Lower lobe of right lung (tissue), 2 donors: Measurements from ENCODE around the gene FYB2. TPM values are rescaled to one million over a fixed set of nuclear protein-coding genes. Genes with fewer than 3 reads are reported as not detected.

Experiments used
- ATAC-seq, 2 donors: fragments of 200-7000 bp; cut with Tn5 transposase; one replicate each; pipeline ENCODE4 v1.9.1; 2020 to 2022; ENCODE audit warnings: mild to moderate bottlenecking in 2 of 2, moderate library complexity in 2 of 2
- DNase-seq: peaks from one replicate; pipeline ENCODE4 v3.0.0-alpha.2; 2020
- H3K27ac ChIP-seq: fragments of 200-600 bp; one replicate; pipeline ENCODE4 v1.8.0; 2022
- H3K27me3 ChIP-seq: fragments of 200-600 bp; one replicate; pipeline ENCODE4 v1.8.0; 2022; ENCODE audit warnings: low read depth
- H3K36me3 ChIP-seq: fragments of 200-600 bp; one replicate; pipeline ENCODE4 v1.8.0; 2022; ENCODE audit warnings: mild to moderate bottlenecking
- H3K4me1 ChIP-seq: fragments of 200-600 bp; one replicate; pipeline ENCODE4 v1.8.0; 2022
- H3K4me3 ChIP-seq: fragments of 200-600 bp; one replicate; pipeline ENCODE4 v1.8.0; 2022; ENCODE audit warnings: mild to moderate bottlenecking
- H3K9me3 ChIP-seq: fragments of 200-600 bp; one replicate; pipeline ENCODE4 v1.8.0; 2022
- intact Hi-C: fragments of 100-400 bp; cut with DNase I; formaldehyde crosslinking; loops from one replicate; pipeline ENCODE4 v1.11.0; 2022
- total RNA-seq: library from RNA; stranded (reverse); fragmentation: NEBNext Ultra II Directional; extraction: Animal tissue kit (Norgen Biotek cat#: 25700); gene quantifications from one replicate; pipeline ENCODE4 v1.2.1, GENCODE V29; 2021
- TF ChIP-seq, protein P1 (sequence below): fragments of 200-600 bp; IDR thresholded peaks from one replicate; pipeline ENCODE4 v1.8.0; 2022; ENCODE audit warnings: antibody characterized with exemption, mild to moderate bottlenecking
- donor health status: DM: no; HTN: yes; CAD: no; lungs with severe emphysema.

The FYB2 gene
- total RNA-seq, 1 donor from 2014 or later = 3.8 TPM

DNA sequence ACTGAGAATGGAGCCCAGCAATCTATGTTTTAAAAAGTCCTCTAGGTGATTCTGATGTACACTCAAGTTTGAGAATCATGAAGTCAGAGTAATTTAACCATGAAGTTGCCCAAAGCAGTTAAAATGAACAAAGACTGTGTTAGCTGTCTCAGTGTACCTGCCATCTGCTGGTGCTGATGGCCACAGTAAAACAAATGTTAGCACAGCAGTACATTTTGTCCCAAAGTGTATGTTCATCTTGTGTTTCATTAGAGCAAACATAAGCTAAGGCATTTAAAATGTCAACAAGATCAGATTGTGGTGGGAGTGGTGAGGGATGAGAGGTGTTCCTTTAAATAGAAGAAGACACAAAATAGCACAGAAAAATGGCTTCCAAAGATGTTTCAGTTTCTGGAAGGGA, 31.1 kb downstream of the FYB2 start:
- ATAC-seq (peak in 1 of 2 donors; percentile 39), DNase-seq (no peak)
- Histone ChIP-seq H3K4me3 (no peak overlapping the region), H3K27ac (no peak overlapping the region), H3K27me3 (no peaks in the 10 kb centered on the region), H3K9me3 (no peaks in the 10 kb centered on the region), H3K36me3 (no peaks in the 10 kb centered on the region), H3K4me1 (no peaks in the 10 kb centered on the region)
- intact Hi-C loops = no loop called here
- TF ChIP-seq, protein P1, sequence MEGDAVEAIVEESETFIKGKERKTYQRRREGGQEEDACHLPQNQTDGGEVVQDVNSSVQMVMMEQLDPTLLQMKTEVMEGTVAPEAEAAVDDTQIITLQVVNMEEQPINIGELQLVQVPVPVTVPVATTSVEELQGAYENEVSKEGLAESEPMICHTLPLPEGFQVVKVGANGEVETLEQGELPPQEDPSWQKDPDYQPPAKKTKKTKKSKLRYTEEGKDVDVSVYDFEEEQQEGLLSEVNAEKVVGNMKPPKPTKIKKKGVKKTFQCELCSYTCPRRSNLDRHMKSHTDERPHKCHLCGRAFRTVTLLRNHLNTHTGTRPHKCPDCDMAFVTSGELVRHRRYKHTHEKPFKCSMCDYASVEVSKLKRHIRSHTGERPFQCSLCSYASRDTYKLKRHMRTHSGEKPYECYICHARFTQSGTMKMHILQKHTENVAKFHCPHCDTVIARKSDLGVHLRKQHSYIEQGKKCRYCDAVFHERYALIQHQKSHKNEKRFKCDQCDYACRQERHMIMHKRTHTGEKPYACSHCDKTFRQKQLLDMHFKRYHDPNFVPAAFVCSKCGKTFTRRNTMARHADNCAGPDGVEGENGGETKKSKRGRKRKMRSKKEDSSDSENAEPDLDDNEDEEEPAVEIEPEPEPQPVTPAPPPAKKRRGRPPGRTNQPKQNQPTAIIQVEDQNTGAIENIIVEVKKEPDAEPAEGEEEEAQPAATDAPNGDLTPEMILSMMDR = no peak

DNA sequence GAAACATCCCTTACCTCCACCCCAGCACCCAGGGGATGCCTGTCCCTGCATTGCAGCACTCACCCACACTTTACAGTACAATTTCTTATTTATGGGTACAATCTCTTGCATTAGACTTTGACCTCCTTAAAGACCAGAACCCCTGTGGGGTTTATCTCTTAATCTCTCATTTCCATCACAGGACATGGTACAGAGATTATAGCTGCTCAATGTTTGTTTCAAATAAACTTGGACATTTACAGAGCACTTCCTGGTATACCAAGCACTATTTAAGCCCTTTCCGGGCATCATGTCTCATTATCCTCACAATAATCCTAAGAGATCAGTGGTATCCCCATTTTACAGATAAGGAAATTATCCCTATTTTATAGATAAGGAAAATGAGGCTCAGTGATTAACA, 31.9 kb downstream of the FYB2 start:
- DNase-seq (no peak), ATAC-seq (no peak)
- Histone ChIP-seq H3K4me1 (no peaks in the 10 kb centered on the region), H3K9me3 (no peaks in the 10 kb centered on the region), H3K27ac (no peak overlapping the region), H3K36me3 (no peaks in the 10 kb centered on the region), H3K27me3 (no peaks in the 10 kb centered on the region), H3K4me3 (no peak overlapping the region)
- intact Hi-C loops = no loop called here
- TF ChIP-seq, protein P1 = no peak

DNA sequence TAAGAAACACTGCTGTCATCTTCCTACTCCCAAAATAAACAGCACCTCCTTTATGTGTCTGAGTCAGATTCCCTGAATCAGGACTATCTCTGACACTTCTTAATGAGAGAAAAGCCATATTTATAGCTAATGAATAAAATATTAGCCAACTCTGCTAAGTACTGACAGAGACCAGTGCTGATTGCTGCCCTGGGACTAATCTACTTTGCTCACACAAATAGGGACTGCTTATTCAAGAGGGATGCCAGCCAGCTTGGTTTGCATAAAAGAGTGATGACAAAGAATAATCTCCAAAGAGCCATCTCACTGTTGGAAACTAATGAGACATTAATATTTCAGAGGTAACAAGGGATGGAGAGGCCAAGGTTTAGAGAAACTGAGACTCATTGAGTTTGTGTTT, 36.4 kb downstream of the FYB2 start:
- no peak overlapping the region for H3K27ac ChIP-seq
- intact Hi-C loops = no loop called here
- ATAC-seq = no peak

DNA sequence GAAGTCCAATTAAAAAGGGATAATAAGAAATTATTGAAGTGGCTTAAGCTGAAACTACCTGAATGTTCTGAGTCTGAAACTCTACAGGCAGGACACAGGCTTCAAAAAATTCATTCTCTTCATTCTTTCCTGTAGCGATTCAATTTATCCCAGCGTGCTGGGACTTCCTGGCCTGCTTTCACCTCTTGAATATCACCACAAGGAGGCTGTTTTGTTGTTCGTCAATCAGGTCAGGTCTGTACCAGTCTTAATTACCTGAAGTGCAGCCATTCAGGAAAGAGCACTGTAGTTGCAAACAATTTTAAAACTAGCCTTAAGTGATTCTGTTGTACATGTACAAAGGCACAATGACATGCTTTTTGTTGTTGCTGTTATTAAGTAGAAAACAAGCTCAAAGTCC, 38.4 kb downstream of the FYB2 start:
- ATAC-seq = no peak
- H3K4me1 ChIP-seq = no peaks in the 10 kb centered on the region
- no peaks in the 10 kb centered on the region for H3K9me3 ChIP-seq
- intact Hi-C loops = no loop called here
- no peaks in the 10 kb centered on the region for H3K36me3 ChIP-seq
- H3K27ac ChIP-seq = no peak overlapping the region
- H3K4me3 ChIP-seq = no peak overlapping the region
- TF ChIP-seq, protein P1 = no peak
- no peaks in the 10 kb centered on the region for H3K27me3 ChIP-seq
- DNase-seq = no peak

More for the DNA sequence above, 36.4 kb downstream of the FYB2 start:
- H3K4me3 ChIP-seq = no peak overlapping the region
- TF ChIP-seq, protein P1 = no peak
- H3K4me1 ChIP-seq = no peaks in the 10 kb centered on the region
- H3K27me3 ChIP-seq = no peaks in the 10 kb centered on the region
- no peaks in the 10 kb centered on the region for H3K9me3 ChIP-seq
- DNase-seq = no peak
- no peaks in the 10 kb centered on the region for H3K36me3 ChIP-seq

DNA sequence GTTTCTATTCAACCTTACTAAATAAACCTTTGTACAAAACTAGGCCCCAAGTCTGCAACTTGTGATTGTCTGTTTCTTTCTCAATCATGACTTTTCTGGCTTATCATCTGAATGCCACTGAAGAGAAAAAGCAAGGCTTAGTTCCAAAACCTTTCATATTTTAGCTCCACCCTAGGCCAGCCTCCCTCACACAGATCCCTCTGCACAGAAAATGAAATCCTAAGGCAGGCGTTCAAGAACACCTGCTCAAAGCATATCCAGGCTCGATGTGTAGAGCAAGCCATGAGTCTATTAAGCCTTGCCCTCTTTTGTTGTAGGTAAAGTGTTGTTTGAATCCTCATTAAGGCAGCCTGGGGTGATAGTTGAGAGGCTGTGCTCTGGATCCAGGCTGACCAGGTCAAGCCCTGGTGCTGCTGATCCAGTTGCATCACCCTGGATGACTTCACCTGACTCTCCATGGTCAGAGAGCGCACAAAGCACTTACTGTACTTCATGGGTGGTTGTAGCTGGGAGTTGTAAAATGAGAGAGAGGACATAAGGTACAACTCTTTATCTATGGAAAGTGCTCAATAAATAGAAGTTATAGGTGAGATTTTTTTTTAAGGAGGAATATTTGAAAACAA, 39.0 kb downstream of the FYB2 start:
- DNase-seq = no peak
- Histone ChIP-seq H3K4me3 (no peak overlapping the region), H3K4me1 (no peaks in the 10 kb centered on the region), H3K27ac (no peak overlapping the region), H3K36me3 (no peaks in the 10 kb centered on the region), H3K27me3 (no peaks in the 10 kb centered on the region), H3K9me3 (no peaks in the 10 kb centered on the region)
- intact Hi-C loops = no loop called here
- TF ChIP-seq, protein P1 = no peak
- peak in 1 of 2 donors; percentile 45 for ATAC-seq
